ENCODE results near the gene ASCL3. TPM values are rescaled to one million over a fixed set of nuclear protein-coding genes. Genes with fewer than 3 reads are reported as not detected.

Gene ASCL3
- total RNA-seq, 2 donors from 2014 or later, result not detected

- H3K9ac ChIP-seq (ENCODE audit: extremely low read depth, low read length, poor library complexity, severe bottlenecking), result peak within 1 kb of the TSS; percentile 62
- TF ChIP-seq, protein P1, sequence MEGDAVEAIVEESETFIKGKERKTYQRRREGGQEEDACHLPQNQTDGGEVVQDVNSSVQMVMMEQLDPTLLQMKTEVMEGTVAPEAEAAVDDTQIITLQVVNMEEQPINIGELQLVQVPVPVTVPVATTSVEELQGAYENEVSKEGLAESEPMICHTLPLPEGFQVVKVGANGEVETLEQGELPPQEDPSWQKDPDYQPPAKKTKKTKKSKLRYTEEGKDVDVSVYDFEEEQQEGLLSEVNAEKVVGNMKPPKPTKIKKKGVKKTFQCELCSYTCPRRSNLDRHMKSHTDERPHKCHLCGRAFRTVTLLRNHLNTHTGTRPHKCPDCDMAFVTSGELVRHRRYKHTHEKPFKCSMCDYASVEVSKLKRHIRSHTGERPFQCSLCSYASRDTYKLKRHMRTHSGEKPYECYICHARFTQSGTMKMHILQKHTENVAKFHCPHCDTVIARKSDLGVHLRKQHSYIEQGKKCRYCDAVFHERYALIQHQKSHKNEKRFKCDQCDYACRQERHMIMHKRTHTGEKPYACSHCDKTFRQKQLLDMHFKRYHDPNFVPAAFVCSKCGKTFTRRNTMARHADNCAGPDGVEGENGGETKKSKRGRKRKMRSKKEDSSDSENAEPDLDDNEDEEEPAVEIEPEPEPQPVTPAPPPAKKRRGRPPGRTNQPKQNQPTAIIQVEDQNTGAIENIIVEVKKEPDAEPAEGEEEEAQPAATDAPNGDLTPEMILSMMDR (conservative IDR thresholded peaks at IDR 0.05), result no peak
- peak within 1 kb of the TSS; percentile 62 for H3K27ac ChIP-seq (ENCODE audit: low read depth, low read length)
- Mint-ChIP-seq H3K27ac (peak within 1 kb of the TSS; percentile 87), H3K4me3 (peak within 1 kb of the TSS; percentile 81), H3K4me1 (peaks cover 33% of the 10 kb centered on the region), H3K9me3 (no peaks in the 10 kb centered on the region), H3K36me3 (ENCODE audit: low read depth) (peaks cover 17% of the 10 kb centered on the region), H3K27me3 (ENCODE audit: insufficient read depth) (peaks cover 3% of the 10 kb centered on the region)
- no peaks in the 10 kb centered on the region for H3K27me3 ChIP-seq (ENCODE audit: control insufficient read depth, insufficient read depth, low read length, poor library complexity, severe bottlenecking)
- 0% methylated on average over 22 to 68 of the region's 68 CpGs for WGBS, 2 experiments (ENCODE audit: insufficient coverage in 1 of 2, insufficient read length in 1 of 2)
- DNase-seq, result peak; percentile 99
- H3K4me3 ChIP-seq (ENCODE audit: low read length), result peak within 1 kb of the TSS; percentile 90
- H3K9me3 ChIP-seq (ENCODE audit: control insufficient read depth, low read length), result no peaks in the 10 kb centered on the region
- no peaks in the 10 kb centered on the region for H3K4me1 ChIP-seq (ENCODE audit: control insufficient read depth, insufficient read depth, low read length)
- peaks cover 26% of the 10 kb centered on the region for H3K36me3 ChIP-seq (ENCODE audit: control insufficient read depth, insufficient read depth, low read length)
These were observed 31.6 kb downstream of the ASCL3 start, which contains the start of gene AKIP1 for GRCh38 chr11:8911029-8911823. TSS of gene AKIP1 (plus strand) at chr11:8911189. CDS start at chr11:8911450, 261 bp downstream.

DNA sequence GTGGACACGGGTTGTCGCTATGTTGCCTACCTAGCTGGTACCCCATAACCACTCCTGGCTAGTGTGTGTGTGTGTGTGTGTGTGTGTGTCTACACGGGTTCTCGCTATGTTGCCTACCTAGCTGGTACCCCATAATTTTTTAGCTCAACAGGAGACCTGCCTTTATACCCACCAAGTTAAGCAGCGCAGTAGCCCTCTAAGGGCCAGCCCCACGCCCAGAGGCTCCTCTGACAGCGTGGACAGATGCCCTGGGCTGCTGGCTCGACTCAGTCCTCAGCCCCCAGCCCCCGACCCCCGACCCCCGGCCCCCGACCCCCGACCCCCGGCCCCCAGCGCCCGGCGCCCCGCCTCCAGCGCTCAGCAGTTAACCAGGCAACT is 32.2 kb downstream of the ASCL3 start:
- no peak overlapping the region for H3K27ac Mint-ChIP-seq
- Histone ChIP-seq H3K36me3 (ENCODE audit: control insufficient read depth, insufficient read depth, low read length) (peaks cover 21% of the 10 kb centered on the region), H3K27ac (ENCODE audit: low read depth, low read length) (no peak overlapping the region), H3K9ac (ENCODE audit: extremely low read depth, low read length, poor library complexity, severe bottlenecking) (no peak overlapping the region), H3K4me3 (ENCODE audit: low read length) (peak overlapping the region; percentile 81), H3K9me3 (ENCODE audit: control insufficient read depth, low read length) (no peaks in the 10 kb centered on the region), H3K27me3 (ENCODE audit: control insufficient read depth, insufficient read depth, low read length, poor library complexity, severe bottlenecking) (no peaks in the 10 kb centered on the region), H3K4me1 (ENCODE audit: control insufficient read depth, insufficient read depth, low read length) (no peaks in the 10 kb centered on the region)
- no peak for DNase-seq
- 2% methylated on average over 6 of the region's 19 CpGs; no CpG with 5 or more reads in 1 of the 2 experiments for WGBS, 2 experiments (ENCODE audit: insufficient coverage in 1 of 2, insufficient read length in 1 of 2)
- no peaks in the 10 kb centered on the region for H3K9me3 Mint-ChIP-seq
- peaks cover 33% of the 10 kb centered on the region for H3K4me1 Mint-ChIP-seq
- TF ChIP-seq, protein P1 (conservative IDR thresholded peaks at IDR 0.05), result no peak
- H3K4me3 Mint-ChIP-seq, result peak overlapping the region; percentile 81
- H3K27me3 Mint-ChIP-seq (ENCODE audit: insufficient read depth), result peaks cover 3% of the 10 kb centered on the region
- peaks cover 13% of the 10 kb centered on the region for H3K36me3 Mint-ChIP-seq (ENCODE audit: low read depth)

DNA sequence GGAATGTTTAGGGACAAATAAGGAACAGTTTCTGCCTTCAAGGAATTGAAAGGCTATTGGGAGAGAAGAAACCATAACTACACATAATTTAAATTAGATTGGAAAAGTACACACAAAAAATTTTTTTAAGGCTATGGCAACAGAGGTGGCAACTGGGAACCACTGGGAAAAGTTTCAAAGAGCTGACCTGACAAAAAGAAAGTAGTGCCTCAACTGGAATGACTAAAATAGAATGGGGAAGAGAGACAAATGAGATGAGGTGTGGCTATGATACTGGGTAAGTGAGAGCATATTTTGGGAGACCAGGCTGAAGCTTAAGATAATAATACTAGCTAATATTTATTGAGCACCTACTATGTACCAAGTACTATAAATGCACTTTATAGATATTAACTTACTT is 34.7 kb downstream of the ASCL3 start:
- peaks cover under 1% of the 10 kb centered on the region for H3K36me3 ChIP-seq (ENCODE audit: control insufficient read depth, insufficient read depth, low read length)
- no peaks in the 10 kb centered on the region for H3K27me3 ChIP-seq (ENCODE audit: control insufficient read depth, insufficient read depth, low read length, poor library complexity, severe bottlenecking)
- H3K27ac ChIP-seq (ENCODE audit: low read depth, low read length), result no peak overlapping the region
- Mint-ChIP-seq H3K4me1 (peaks cover 19% of the 10 kb centered on the region), H3K27me3 (ENCODE audit: insufficient read depth) (peaks cover 6% of the 10 kb centered on the region), H3K9me3 (no peaks in the 10 kb centered on the region), H3K27ac (no peak overlapping the region), H3K4me3 (no peak overlapping the region), H3K36me3 (ENCODE audit: low read depth) (peaks cover 3% of the 10 kb centered on the region)
- TF ChIP-seq, protein P1 (conservative IDR thresholded peaks at IDR 0.05), result no peak
- H3K9ac ChIP-seq (ENCODE audit: extremely low read depth, low read length, poor library complexity, severe bottlenecking), result no peak overlapping the region
- no peak overlapping the region for H3K4me3 ChIP-seq (ENCODE audit: low read length)
- H3K4me1 ChIP-seq (ENCODE audit: control insufficient read depth, insufficient read depth, low read length), result no peaks in the 10 kb centered on the region
- DNase-seq, result no peak
- no peaks in the 10 kb centered on the region for H3K9me3 ChIP-seq (ENCODE audit: control insufficient read depth, low read length)
